Testis (tissue), 3 donors: ENCODE results near the gene FRY. TPM values are rescaled to one million over a fixed set of nuclear protein-coding genes. Genes with fewer than 3 reads are reported as not detected.
A peak's percentile ranks its signal among the peaks of the same experiment; 100 is the strongest.

Source experiments
- DNase-seq: peaks from one replicate; pipeline ENCODE4 v3.0.0-alpha.2; 2019
- H3K27ac ChIP-seq, 2 donors: fragments of 200-600 bp; sonication (generic); one replicate each; pipeline ENCODE4 v1.5.1; 2019
- H3K27me3 ChIP-seq: fragments of 200-600 bp; sonication (generic); one replicate; pipeline ENCODE4 v1.5.1; 2019
- H3K36me3 ChIP-seq: fragments of 200-600 bp; sonication (generic); one replicate; pipeline ENCODE4 v1.5.1; 2017; ENCODE audit warnings: low read depth; ENCODE audit errors: missing control alignments
- H3K4me1 ChIP-seq: fragments of 200-600 bp; sonication (generic); one replicate; pipeline ENCODE4 v1.5.1; 2019
- H3K4me3 ChIP-seq, 2 donors: fragments of 200-600 bp; sonication (generic); one replicate each; pipeline ENCODE4 v1.5.1; 2017 to 2019
- H3K9me3 ChIP-seq: fragments of 200-600 bp; sonication (generic); one replicate; pipeline ENCODE4 v1.5.1; 2017
- POLR2A ChIP-seq: fragments of 450-650 bp; IDR thresholded peaks from one replicate; pipeline ENCODE4 v1.6.1; 2017; ENCODE audit warnings: antibody characterized with exemption, mild to moderate bottlenecking, moderate library complexity
- WGBS, 2 donors: methylation state at CpG; one replicate each; pipeline ENCODE4 v1.1.5; 2018; 5-methylcytosine and 5-hydroxymethylcytosine counted together
- intact Hi-C: fragments of 100-400 bp; cut with DNase I; formaldehyde crosslinking; loops from one replicate; pipeline ENCODE4 v1.15.1; 2023; ENCODE audit warnings: low total_unique reads
- polyA plus RNA-seq: library from polyadenylated mRNA; stranded (reverse); fragments of 350-450 nt; fragmentation: Illumina TruSeq; extraction: RNeasy Lipid Tissue Mini Kit (QIAGEN cat#74804); gene quantifications from one replicate; pipeline ENCODE4 v1.2.3, GENCODE V29; 2014; ENCODE audit warnings: low read depth, low replicate concordance; ENCODE audit not compliant: insufficient read depth
- total RNA-seq, 2 donors: library from RNA; depleted of rRNA; stranded (reverse); fragments of >200 nt; gene quantifications; one replicate each; pipeline ENCODE4 v1.2.3, GENCODE V29; 2016
- TF ChIP-seq, protein P1 (sequence below), 3 experiments: fragments of 450-650 bp in 2 of 3; fragments of 200-600 bp in 1 of 3; sonication (generic) in 1 of 3; IDR thresholded peaks; one replicate each; pipeline ENCODE4 v1.5.1; 2016 to 2019; ENCODE audit warnings: antibody characterized with exemption in 3 of 3, mild to moderate bottlenecking in 2 of 3, moderate library complexity in 1 of 3

FRY gene
- total and polyA plus RNA-seq, 3 donors from 2014 or later, result 24.8 to 26.6 (median 25.9) TPM

DNA sequence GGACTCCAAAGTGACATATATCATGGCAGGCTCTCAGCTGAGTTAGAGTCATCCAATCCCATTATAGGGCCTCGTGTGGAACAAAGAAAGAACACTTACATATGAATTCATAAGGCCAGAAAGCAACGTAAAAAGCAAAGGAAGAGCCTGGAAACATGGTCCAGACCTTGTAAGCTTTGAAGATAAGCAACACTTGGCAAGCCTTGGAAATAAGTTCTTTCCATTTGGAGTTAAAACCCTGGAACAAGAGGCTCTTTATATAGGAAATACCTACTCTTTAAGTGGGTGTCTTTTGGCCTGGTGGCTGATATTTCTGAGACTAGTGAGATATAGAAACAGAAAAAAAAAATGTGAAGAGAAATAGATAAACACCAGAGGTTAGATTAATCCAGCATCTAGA, 234.2 kb downstream of the FRY start:
- TF ChIP-seq POLR2A, result no peak
- TF ChIP-seq, protein P1, sequence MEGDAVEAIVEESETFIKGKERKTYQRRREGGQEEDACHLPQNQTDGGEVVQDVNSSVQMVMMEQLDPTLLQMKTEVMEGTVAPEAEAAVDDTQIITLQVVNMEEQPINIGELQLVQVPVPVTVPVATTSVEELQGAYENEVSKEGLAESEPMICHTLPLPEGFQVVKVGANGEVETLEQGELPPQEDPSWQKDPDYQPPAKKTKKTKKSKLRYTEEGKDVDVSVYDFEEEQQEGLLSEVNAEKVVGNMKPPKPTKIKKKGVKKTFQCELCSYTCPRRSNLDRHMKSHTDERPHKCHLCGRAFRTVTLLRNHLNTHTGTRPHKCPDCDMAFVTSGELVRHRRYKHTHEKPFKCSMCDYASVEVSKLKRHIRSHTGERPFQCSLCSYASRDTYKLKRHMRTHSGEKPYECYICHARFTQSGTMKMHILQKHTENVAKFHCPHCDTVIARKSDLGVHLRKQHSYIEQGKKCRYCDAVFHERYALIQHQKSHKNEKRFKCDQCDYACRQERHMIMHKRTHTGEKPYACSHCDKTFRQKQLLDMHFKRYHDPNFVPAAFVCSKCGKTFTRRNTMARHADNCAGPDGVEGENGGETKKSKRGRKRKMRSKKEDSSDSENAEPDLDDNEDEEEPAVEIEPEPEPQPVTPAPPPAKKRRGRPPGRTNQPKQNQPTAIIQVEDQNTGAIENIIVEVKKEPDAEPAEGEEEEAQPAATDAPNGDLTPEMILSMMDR (IDR thresholded peaks at IDR 0.05), result no peak
- WGBS, 2 donors, result 44 to 74% methylated on average over 2 of the region's 2 CpGs
- no peak overlapping the region for H3K27ac ChIP-seq
- H3K4me3 ChIP-seq, result no peak overlapping the region
- intact Hi-C loops, result no loop called here
- H3K27me3 ChIP-seq, result no peaks in the 10 kb centered on the region
- DNase-seq, result no peak
- no peaks in the 10 kb centered on the region for H3K4me1 ChIP-seq
- H3K36me3 ChIP-seq, result no peaks in the 10 kb centered on the region
- no peaks in the 10 kb centered on the region for H3K9me3 ChIP-seq

DNA sequence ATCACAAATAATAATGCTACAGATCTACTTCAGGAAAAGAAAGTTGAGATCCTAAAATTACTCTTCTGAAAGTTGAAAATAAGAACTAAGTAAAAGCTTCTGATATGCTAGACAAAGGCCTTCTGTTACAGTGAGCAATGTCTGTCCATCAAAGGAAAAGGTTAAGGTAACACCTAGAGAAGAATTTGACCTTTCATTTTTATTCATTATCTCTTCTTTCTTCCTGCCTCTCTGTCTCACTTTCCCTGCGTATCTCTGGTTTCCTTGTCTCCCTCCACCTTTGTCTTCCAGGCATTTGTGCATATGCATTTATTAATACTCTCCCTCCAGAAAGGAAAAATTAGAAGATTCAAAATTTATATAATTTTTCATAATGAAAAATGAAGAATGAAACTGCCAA, 234.6 kb downstream of the FRY start:
- 64 to 66% methylated on average over 1 of the region's 1 CpG for WGBS, 2 donors
- H3K9me3 ChIP-seq, result no peaks in the 10 kb centered on the region
- H3K4me1 ChIP-seq, result no peaks in the 10 kb centered on the region
- intact Hi-C loops, result no loop called here
- DNase-seq, result no peak
- H3K27me3 ChIP-seq, result no peaks in the 10 kb centered on the region
- no peaks in the 10 kb centered on the region for H3K36me3 ChIP-seq
- TF ChIP-seq, protein P1 (IDR thresholded peaks at IDR 0.05), result no peak
- no peak for TF ChIP-seq POLR2A
- no peak overlapping the region for H3K27ac ChIP-seq
- H3K4me3 ChIP-seq, result no peak overlapping the region

DNA sequence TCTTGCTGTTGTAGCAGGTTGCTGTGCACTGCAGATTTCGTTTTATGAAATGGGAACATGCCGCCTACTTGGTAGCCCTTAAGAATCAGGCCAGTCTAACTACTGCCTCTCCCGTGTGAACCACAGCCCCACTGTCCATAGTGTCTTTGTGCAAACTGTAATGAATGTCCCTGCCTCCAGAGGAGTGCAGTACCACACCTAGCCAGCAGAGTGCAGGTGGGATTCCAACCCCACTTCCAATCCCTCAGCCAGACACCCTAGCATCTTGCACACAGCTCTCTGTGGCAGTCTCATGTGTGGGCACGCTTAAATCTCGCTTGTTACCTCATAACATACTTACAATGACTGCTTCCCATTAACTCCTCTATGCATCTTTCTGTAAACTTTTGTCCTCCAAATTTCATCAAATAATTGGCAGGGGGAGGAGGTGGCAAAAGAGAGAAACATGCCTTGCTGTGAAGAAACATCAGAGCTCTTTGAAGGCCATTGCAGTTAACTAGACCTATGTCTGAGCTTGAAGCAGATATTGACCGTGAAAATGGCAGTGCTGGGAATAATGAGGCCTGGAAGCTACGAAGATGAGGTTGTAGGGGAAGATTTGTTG, 236.4 kb downstream of the FRY start:
- intact Hi-C loops, result no loop called here
- no peaks in the 10 kb centered on the region for H3K9me3 ChIP-seq
- no peaks in the 10 kb centered on the region for H3K4me1 ChIP-seq
- no peak overlapping the region for H3K4me3 ChIP-seq
- 91 to 93% methylated on average over 7 of the region's 7 CpGs for WGBS, 2 donors
- no peaks in the 10 kb centered on the region for H3K36me3 ChIP-seq
- no peaks in the 10 kb centered on the region for H3K27me3 ChIP-seq
- H3K27ac ChIP-seq, result no peak overlapping the region
- DNase-seq, result no peak
- TF ChIP-seq, protein P1 (IDR thresholded peaks at IDR 0.05), result peak; percentile 10 to 47 (median 24)
- no peak for TF ChIP-seq POLR2A

DNA sequence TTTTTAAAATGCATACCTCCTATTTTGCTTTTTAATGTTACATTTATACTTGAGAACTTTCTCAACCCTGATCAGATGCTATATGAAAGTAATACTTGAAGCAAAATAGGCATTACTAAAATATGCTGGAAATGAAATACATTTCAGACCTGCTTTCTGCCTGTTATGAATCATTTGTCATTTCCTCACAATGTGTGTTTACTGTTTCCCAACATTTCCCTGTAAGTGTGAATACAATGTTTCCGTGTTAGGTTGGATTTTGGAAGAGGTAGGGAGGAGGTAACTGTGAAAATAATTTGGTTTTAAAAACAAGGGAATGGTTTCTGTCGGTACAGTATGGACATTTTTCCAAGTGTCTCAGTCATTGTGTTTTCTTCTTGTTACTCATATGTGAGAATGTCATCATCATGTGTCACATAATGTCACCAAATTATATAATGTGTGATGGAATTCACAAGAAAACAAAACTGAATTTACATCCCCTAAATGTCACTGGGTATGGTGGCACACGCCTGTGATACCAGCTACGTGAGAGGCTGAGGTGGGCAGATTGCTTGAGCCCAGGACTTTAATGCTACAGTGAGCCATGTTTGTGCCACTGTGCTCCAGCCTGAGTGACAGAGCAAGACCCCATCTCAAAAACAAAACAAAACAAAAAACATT, 240.6 kb downstream of the FRY start:
- Histone ChIP-seq H3K36me3 (no peaks in the 10 kb centered on the region), H3K4me1 (no peaks in the 10 kb centered on the region), H3K9me3 (no peaks in the 10 kb centered on the region), H3K27me3 (no peaks in the 10 kb centered on the region), H3K4me3 (no peak overlapping the region), H3K27ac (no peak overlapping the region)
- TF ChIP-seq, protein P1 (IDR thresholded peaks at IDR 0.05), result no peak
- TF ChIP-seq POLR2A, result no peak
- intact Hi-C loops, result no loop called here
- 84 to 89% methylated on average over 4 of the region's 4 CpGs for WGBS, 2 donors
- no peak for DNase-seq

DNA sequence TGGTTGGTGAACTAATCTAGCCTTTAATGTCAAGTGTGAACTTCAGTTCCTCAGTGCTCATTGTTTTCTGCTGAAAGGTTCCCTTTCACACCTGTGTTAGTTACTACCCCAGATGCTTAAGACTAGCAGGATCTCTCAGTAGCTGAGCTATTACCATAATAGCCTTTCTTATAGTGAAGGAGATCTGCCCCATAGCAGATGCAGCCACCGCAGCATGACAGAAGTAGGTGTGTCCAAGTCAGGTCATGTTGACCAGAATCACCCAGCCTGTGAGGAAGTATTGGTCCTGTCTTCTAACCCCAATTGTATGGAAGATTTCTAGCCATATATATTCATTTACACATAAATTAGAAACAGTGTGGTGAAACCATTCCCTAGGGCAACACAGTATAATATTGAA, 246.3 kb downstream of the FRY start:
- Histone ChIP-seq H3K27me3 (no peaks in the 10 kb centered on the region), H3K36me3 (no peaks in the 10 kb centered on the region), H3K4me3 (no peak overlapping the region), H3K27ac (no peak overlapping the region), H3K4me1 (no peaks in the 10 kb centered on the region), H3K9me3 (no peaks in the 10 kb centered on the region)
- no peak for DNase-seq
- TF ChIP-seq, protein P1 (IDR thresholded peaks at IDR 0.05), result no peak
- TF ChIP-seq POLR2A, result no peak
- intact Hi-C loops, result no loop called here
- 38 to 41% methylated on average over 1 of the region's 1 CpG for WGBS, 2 donors
